GM12892 (cell line): ENCODE data around the gene MAML1.

Experiments
- POLR2A ChIP-seq: IDR thresholded peaks from 2 replicates; pipeline ENCODE4 v1.6.1; 2011; ENCODE audit warnings: low read depth, low read length, control low read depth
- POLR2AphosphoS5 ChIP-seq: IDR thresholded peaks from 2 replicates; pipeline ENCODE4 v1.6.1; 2011; ENCODE audit warnings: low read depth, low read length, control low read depth
- TAF1 ChIP-seq: IDR thresholded peaks from 2 replicates; pipeline ENCODE4 v1.6.1; 2011; ENCODE audit warnings: low read depth, mild to moderate bottlenecking, control low read depth, low read length, borderline replicate concordance

DNA sequence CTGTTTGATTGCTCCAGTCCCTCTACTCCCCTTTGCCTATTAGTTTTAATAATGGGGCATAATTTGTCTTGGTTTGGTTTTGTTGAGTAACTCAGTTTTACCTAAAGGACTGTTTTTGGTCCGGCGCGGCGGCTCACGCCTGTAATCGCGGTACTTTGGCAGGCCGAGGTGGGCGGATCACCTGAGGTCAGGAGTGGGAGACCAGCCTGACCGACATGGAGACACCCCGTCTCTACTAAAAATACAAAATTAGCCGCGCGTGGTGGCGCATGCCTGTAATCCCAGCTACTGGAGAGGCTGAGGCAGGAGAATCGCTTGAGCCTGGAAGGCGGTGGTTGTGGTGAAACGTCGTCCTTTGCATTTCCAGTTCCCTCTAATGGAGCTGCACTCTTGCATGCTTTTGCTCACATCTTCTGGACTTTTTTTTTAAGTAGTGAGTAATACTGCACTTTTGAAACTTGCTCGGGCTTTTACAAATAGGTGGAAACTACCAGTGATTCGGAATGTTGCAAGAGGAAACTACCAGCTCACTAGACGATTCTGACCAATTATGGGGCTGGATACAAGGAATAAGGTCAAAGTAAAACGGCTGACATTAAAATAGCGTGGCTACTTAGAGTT is 721 bp upstream of the MAML1 start:
- TF ChIP-seq POLR2A (no peak; the same call in 1 of the 2 replicates), TAF1 (no peak), POLR2AphosphoS5 (0 out of 2 replicates have a peak, but pooled peaks have one; percentile 26)
